Keratinocyte (primary cell): ENCODE data around the gene FUCA2. TPM values are rescaled to one million over a fixed set of nuclear protein-coding genes. Genes with fewer than 3 reads are reported as not detected.

Source experiments
- DNase-seq: peaks from one replicate; pipeline ENCODE4 v3.0.0-alpha.2; 2011; ENCODE audit warnings: low read depth, missing footprints, low spot score
- FAIRE-seq: peaks from 2 replicates; lab custom pipeline; 2011; peaks lifted over from hg19 to GRCh38; lab: Jason Lieb, UNC
- H2AFZ ChIP-seq: 2 replicates; pipeline ENCODE4 v1.6.0; 2012; ENCODE audit warnings: low read length, control low read depth, inconsistent platforms; ENCODE audit not compliant: control insufficient read depth
- H3K27ac ChIP-seq: 2 replicates; pipeline ENCODE4 v1.5.1; 2011; ENCODE audit warnings: low read length; ENCODE audit not compliant: control insufficient read depth, insufficient read depth
- H3K27me3 ChIP-seq: 3 replicates; pipeline ENCODE4 v1.6.0; 2011; ENCODE audit warnings: low read length; ENCODE audit not compliant: control insufficient read depth, insufficient read depth; ENCODE audit errors: extremely low read depth
- H3K36me3 ChIP-seq, 2 experiments: 2 replicates in 1 of 2; 3 replicates in 1 of 2; pipeline ENCODE4 v1.5.1; 2011; ENCODE audit warnings: low read length in 2 of 2, mild to moderate bottlenecking in 1 of 2; ENCODE audit not compliant: control insufficient read depth in 2 of 2, insufficient read depth in 2 of 2; ENCODE audit errors: extremely low read depth in 1 of 2
- H3K4me1 ChIP-seq: 3 replicates; pipeline ENCODE4 v1.5.1; 2011; ENCODE audit warnings: low read length; ENCODE audit not compliant: control insufficient read depth, insufficient read depth; ENCODE audit errors: extremely low read depth
- H3K4me2 ChIP-seq: 3 replicates; pipeline ENCODE4 v1.6.0; 2011; ENCODE audit warnings: low read depth, low read length; ENCODE audit not compliant: control insufficient read depth, insufficient read depth; ENCODE audit errors: extremely low read depth
- H3K4me3 ChIP-seq, 3 experiments: fragments of 200-600 bp in 1 of 3; sonication (generic) in 1 of 3; 2 replicates in 2 of 3; 3 replicates in 1 of 3; pipeline ENCODE4 v1.5.1; 2011 to 2016; ENCODE audit warnings: low read length in 3 of 3, mild to moderate bottlenecking in 3 of 3, control low read depth in 2 of 3, inconsistent platforms in 1 of 3, low read depth in 1 of 3, mixed read lengths in 1 of 3, mixed run types in 1 of 3, moderate library complexity in 1 of 3; ENCODE audit not compliant: control insufficient read depth in 2 of 3, insufficient read depth in 2 of 3; ENCODE audit errors: extremely low read depth in 1 of 3
- H3K79me2 ChIP-seq: 2 replicates; pipeline ENCODE4 v1.6.0; 2012; ENCODE audit warnings: low read length; ENCODE audit not compliant: control insufficient read depth, insufficient read depth
- H3K9ac ChIP-seq: 3 replicates; pipeline ENCODE4 v1.6.0; 2011; ENCODE audit warnings: low read length; ENCODE audit not compliant: control insufficient read depth, insufficient read depth; ENCODE audit errors: extremely low read depth
- H3K9me1 ChIP-seq: 3 replicates; pipeline ENCODE4 v1.6.0; 2011; ENCODE audit warnings: low read length; ENCODE audit not compliant: control insufficient read depth, insufficient read depth; ENCODE audit errors: extremely low read depth
- H3K9me3 ChIP-seq: 2 replicates; pipeline ENCODE4 v1.5.1; 2012; ENCODE audit warnings: low read depth, low read length; ENCODE audit not compliant: control insufficient read depth
- H4K20me1 ChIP-seq: 3 replicates; pipeline ENCODE4 v1.6.0; 2011; ENCODE audit warnings: low read length; ENCODE audit not compliant: control insufficient read depth, insufficient read depth; ENCODE audit errors: extremely low read depth
- CTCF ChIP-seq, 3 experiments: IDR thresholded peaks in 1 of 3; conservative IDR thresholded peaks in 1 of 3; optimal IDR thresholded peaks in 1 of 3; 2 replicates in 2 of 3; 3 replicates in 1 of 3; pipeline versions ENCODE3 to v1.5.1; 2011; ENCODE audit warnings: low read length in 3 of 3, mild to moderate bottlenecking in 3 of 3, moderate library complexity in 2 of 3, control low read depth in 1 of 3, inconsistent platforms in 1 of 3; ENCODE audit not compliant: insufficient read depth in 2 of 3; ENCODE audit errors: extremely low read depth in 1 of 3
- EZH2 ChIP-seq: IDR thresholded peaks from one replicate; pipeline ENCODE4 v1.6.1; 2012; ENCODE audit warnings: inconsistent platforms, mild to moderate bottlenecking, low read length, moderate library complexity
- dilution Hi-C: fragments of 300-500 bp; cut with MboI; formaldehyde crosslinking; loops from one replicate; pipeline ENCODE4 v1.7.0; 2020; ENCODE audit warnings: low sequenced_read_pairs; ENCODE audit not compliant: extremely low pct_ligation_motif_present
- polyA plus RNA-seq, 5 experiments: library from polyadenylated mRNA; depleted of rRNA in 3 of 5; stranded (reverse) in 3 of 5; stranded (forward) in 1 of 5; unstranded in 1 of 5; fragments of >200 nt; gene quantifications; 1 replicate in 1 of 5; 2 replicates in 3 of 5; 3 replicates in 1 of 5; pipeline versions ENCODE4 v1.2.1 to v1.2.3, GENCODE V29; 2011 to 2012; ENCODE audit warnings: missing spikeins in 2 of 5, low read depth in 1 of 5, low replicate concordance in 1 of 5

The FUCA2 gene
- polyA plus RNA-seq, 1 donor (not counting 4 experiments of a cell fraction or from before 2014, with no cell fraction given), result 12.5 TPM

- no peak overlapping the region for H3K4me3 ChIP-seq
- no peaks in the 10 kb centered on the region for H3K9me3 ChIP-seq
- no peak overlapping the region for H3K4me2 ChIP-seq
- TF ChIP-seq EZH2 (no peak), CTCF (optimal IDR thresholded peaks at IDR 0.05 in 1 of 3, IDR thresholded peaks at IDR 0.05 in 1 of 3, conservative IDR thresholded peaks at IDR 0.05 in 1 of 3; ENCODE audit: extremely low read depth in 1 of 3, insufficient read depth in 2 of 3, low read length in 3 of 3) (no peak)
- no peaks in the 10 kb centered on the region for H3K36me3 ChIP-seq
- no peaks in the 10 kb centered on the region for H3K9me1 ChIP-seq
- H3K9ac ChIP-seq, result no peak overlapping the region
- no peak for FAIRE-seq
- DNase-seq, result no peak
- H3K4me1 ChIP-seq, result no peaks in the 10 kb centered on the region
- no peaks in the 10 kb centered on the region for H3K27me3 ChIP-seq
- H3K79me2 ChIP-seq, result no peaks in the 10 kb centered on the region
- no peaks in the 10 kb centered on the region for H4K20me1 ChIP-seq
- H2AFZ ChIP-seq, result no peak overlapping the region
- dilution Hi-C loops, result no loop called here
- H3K27ac ChIP-seq, result no peak overlapping the region
Observed at GRCh38 chr6:143539734-143540133, 28.2 kb upstream of the FUCA2 start.

GRCh38 chr6:143539106-143539505 lies 27.6 kb upstream of the FUCA2 start:
- H3K4me3 ChIP-seq, result no peak overlapping the region
- no peaks in the 10 kb centered on the region for H3K79me2 ChIP-seq
- no peaks in the 10 kb centered on the region for H3K4me1 ChIP-seq
- no peaks in the 10 kb centered on the region for H3K36me3 ChIP-seq
- no peaks in the 10 kb centered on the region for H3K9me3 ChIP-seq
- H3K9ac ChIP-seq, result no peak overlapping the region
- no peaks in the 10 kb centered on the region for H3K27me3 ChIP-seq
- TF ChIP-seq CTCF (optimal IDR thresholded peaks at IDR 0.05 in 1 of 3, IDR thresholded peaks at IDR 0.05 in 1 of 3, conservative IDR thresholded peaks at IDR 0.05 in 1 of 3; ENCODE audit: extremely low read depth in 1 of 3, insufficient read depth in 2 of 3, low read length in 3 of 3) (no peak), EZH2 (no peak)
- dilution Hi-C loops, result no loop called here
- no peak overlapping the region for H2AFZ ChIP-seq
- H3K4me2 ChIP-seq, result no peak overlapping the region
- DNase-seq (no peak), FAIRE-seq (no peak)
- no peak overlapping the region for H3K27ac ChIP-seq
- no peaks in the 10 kb centered on the region for H4K20me1 ChIP-seq
- H3K9me1 ChIP-seq, result no peaks in the 10 kb centered on the region
